H1 (cell line): ENCODE data around the gene PRF1. TPM values are rescaled to one million over a fixed set of nuclear protein-coding genes. Genes with fewer than 3 reads are reported as not detected.

Experiments used
- CHD2 ChIP-seq: IDR thresholded peaks from 2 replicates; pipeline ENCODE4 v1.6.1; 2012; ENCODE audit warnings: low read length, improper control_type of control experiment
- GABPA ChIP-seq: IDR thresholded peaks from 2 replicates; pipeline ENCODE4 v1.6.1; 2011; ENCODE audit warnings: mild to moderate bottlenecking, low read length, moderate library complexity, borderline replicate concordance; ENCODE audit not compliant: insufficient read depth
- KDM1A ChIP-seq: fragments of 200-600, 300-600 bp; sonication (generic); IDR thresholded peaks from 2 replicates; pipeline ENCODE4 v1.7.1; 2016; ENCODE audit warnings: mild to moderate bottlenecking, low read length, borderline replicate concordance
- RAD21 ChIP-seq, 2 experiments: IDR thresholded peaks in 1 of 2; conservative IDR thresholded peaks in 1 of 2; 2 replicates each; pipeline ENCODE4 v1.6.1; 2011; ENCODE audit warnings: low read depth in 2 of 2, low read length in 2 of 2, improper control_type of control experiment in 1 of 2, inconsistent platforms in 1 of 2, mild to moderate bottlenecking in 1 of 2, moderate library complexity in 1 of 2
- SAP30 ChIP-seq: fragments of 300-600 bp; sonication (generic); IDR thresholded peaks from 2 replicates; pipeline ENCODE4 v1.7.1; 2012; ENCODE audit warnings: low read length, moderate library complexity, mild to moderate bottlenecking, inconsistent platforms; ENCODE audit not compliant: insufficient read depth, insufficient replicate concordance
- TEAD4 ChIP-seq: IDR thresholded peaks from 2 replicates; pipeline ENCODE4 v1.6.1; 2012; ENCODE audit warnings: low read depth, low read length, inconsistent platforms, mixed read lengths
- polyA plus RNA-seq, 7 experiments: library from polyadenylated mRNA; depleted of rRNA in 3 of 7; stranded (reverse) in 5 of 7; unstranded in 2 of 7; fragments of >200 nt in 5 of 7; fragments of 200-250 nt in 2 of 7; gene quantifications; 1 replicate in 5 of 7; 2 replicates in 1 of 7; 4 replicates in 1 of 7; pipeline versions ENCODE4 v1.2.1 to v1.2.3, GENCODE V29; 2011 to 2013; ENCODE audit warnings: missing spikeins in 2 of 7, mixed read lengths in 2 of 7
- total RNA-seq: library from RNA; stranded (reverse); fragmentation: NEBNext Ultra II Directional; extraction: Animal tissue kit (Norgen Biotek cat#: 25700); gene quantifications from 2 replicates; pipeline ENCODE4 v1.2.1, GENCODE V29; 2021
- TF ChIP-seq, protein P1 (sequence below): fragments of 300-600 bp; sonication (generic); IDR thresholded peaks from 2 replicates; pipeline ENCODE4 v1.7.1; 2012; ENCODE audit warnings: low read length, moderate library complexity, mild to moderate bottlenecking, inconsistent platforms; ENCODE audit not compliant: insufficient replicate concordance

Gene PRF1
- total and polyA plus RNA-seq, 2 of the 8 experiments (the other 6 are each of a cell fraction or from before 2014, with no cell fraction given) = 0.15 TPM; not detected in 1

DNA sequence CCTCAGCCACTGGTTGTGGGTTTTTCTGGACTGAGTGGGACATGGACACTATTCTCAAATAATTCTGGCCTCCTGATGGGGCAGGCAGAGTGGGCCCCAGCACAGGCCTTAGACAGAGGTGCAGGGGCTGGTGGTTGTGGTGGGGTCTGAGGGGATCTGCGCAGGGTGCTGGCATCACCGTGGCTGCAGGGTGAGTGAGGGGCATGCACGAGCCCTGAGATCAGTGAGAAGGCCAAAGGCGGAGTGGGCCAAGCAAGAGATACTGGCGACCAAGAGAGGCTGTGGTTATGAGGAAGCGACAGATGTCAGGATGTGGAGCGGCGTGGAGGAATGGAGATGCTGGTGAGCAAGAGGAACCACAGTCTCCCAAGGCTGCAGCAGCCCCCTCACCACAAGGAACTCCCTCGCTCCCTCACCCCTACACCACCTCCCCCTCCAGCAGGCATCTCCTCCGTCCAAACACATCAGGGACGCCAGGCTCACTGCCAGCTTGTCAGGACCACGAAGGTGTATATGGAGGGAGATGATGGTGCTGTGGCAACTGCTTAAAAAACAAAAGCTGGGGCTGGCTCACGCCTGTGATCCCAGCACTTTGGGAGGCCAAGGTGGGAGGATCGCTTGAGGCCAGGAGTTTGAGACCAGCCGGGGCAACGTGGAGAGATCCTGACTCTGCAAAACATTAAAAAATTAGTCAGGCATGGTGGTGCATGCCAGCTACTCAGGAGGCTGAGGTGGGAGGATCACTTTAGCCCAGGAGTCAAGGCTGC lies 9.6 kb downstream of the PRF1 start (continued):
- TF ChIP-seq, protein P1, sequence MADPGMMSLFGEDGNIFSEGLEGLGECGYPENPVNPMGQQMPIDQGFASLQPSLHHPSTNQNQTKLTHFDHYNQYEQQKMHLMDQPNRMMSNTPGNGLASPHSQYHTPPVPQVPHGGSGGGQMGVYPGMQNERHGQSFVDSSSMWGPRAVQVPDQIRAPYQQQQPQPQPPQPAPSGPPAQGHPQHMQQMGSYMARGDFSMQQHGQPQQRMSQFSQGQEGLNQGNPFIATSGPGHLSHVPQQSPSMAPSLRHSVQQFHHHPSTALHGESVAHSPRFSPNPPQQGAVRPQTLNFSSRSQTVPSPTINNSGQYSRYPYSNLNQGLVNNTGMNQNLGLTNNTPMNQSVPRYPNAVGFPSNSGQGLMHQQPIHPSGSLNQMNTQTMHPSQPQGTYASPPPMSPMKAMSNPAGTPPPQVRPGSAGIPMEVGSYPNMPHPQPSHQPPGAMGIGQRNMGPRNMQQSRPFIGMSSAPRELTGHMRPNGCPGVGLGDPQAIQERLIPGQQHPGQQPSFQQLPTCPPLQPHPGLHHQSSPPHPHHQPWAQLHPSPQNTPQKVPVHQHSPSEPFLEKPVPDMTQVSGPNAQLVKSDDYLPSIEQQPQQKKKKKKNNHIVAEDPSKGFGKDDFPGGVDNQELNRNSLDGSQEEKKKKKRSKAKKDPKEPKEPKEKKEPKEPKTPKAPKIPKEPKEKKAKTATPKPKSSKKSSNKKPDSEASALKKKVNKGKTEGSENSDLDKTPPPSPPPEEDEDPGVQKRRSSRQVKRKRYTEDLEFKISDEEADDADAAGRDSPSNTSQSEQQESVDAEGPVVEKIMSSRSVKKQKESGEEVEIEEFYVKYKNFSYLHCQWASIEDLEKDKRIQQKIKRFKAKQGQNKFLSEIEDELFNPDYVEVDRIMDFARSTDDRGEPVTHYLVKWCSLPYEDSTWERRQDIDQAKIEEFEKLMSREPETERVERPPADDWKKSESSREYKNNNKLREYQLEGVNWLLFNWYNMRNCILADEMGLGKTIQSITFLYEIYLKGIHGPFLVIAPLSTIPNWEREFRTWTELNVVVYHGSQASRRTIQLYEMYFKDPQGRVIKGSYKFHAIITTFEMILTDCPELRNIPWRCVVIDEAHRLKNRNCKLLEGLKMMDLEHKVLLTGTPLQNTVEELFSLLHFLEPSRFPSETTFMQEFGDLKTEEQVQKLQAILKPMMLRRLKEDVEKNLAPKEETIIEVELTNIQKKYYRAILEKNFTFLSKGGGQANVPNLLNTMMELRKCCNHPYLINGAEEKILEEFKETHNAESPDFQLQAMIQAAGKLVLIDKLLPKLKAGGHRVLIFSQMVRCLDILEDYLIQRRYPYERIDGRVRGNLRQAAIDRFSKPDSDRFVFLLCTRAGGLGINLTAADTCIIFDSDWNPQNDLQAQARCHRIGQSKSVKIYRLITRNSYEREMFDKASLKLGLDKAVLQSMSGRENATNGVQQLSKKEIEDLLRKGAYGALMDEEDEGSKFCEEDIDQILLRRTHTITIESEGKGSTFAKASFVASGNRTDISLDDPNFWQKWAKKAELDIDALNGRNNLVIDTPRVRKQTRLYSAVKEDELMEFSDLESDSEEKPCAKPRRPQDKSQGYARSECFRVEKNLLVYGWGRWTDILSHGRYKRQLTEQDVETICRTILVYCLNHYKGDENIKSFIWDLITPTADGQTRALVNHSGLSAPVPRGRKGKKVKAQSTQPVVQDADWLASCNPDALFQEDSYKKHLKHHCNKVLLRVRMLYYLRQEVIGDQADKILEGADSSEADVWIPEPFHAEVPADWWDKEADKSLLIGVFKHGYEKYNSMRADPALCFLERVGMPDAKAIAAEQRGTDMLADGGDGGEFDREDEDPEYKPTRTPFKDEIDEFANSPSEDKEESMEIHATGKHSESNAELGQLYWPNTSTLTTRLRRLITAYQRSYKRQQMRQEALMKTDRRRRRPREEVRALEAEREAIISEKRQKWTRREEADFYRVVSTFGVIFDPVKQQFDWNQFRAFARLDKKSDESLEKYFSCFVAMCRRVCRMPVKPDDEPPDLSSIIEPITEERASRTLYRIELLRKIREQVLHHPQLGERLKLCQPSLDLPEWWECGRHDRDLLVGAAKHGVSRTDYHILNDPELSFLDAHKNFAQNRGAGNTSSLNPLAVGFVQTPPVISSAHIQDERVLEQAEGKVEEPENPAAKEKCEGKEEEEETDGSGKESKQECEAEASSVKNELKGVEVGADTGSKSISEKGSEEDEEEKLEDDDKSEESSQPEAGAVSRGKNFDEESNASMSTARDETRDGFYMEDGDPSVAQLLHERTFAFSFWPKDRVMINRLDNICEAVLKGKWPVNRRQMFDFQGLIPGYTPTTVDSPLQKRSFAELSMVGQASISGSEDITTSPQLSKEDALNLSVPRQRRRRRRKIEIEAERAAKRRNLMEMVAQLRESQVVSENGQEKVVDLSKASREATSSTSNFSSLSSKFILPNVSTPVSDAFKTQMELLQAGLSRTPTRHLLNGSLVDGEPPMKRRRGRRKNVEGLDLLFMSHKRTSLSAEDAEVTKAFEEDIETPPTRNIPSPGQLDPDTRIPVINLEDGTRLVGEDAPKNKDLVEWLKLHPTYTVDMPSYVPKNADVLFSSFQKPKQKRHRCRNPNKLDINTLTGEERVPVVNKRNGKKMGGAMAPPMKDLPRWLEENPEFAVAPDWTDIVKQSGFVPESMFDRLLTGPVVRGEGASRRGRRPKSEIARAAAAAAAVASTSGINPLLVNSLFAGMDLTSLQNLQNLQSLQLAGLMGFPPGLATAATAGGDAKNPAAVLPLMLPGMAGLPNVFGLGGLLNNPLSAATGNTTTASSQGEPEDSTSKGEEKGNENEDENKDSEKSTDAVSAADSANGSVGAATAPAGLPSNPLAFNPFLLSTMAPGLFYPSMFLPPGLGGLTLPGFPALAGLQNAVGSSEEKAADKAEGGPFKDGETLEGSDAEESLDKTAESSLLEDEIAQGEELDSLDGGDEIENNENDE = no peak
- TF ChIP-seq KDM1A (no peak), TEAD4 (no peak), RAD21 (IDR thresholded peaks at IDR 0.05 in 1 of 2, conservative IDR thresholded peaks at IDR 0.05 in 1 of 2; ENCODE audit: low read depth in 2 of 2, low read length in 2 of 2) (no peak), GABPA (no peak), CHD2 (no peak), SAP30 (no peak)
